T-helper 22 cell (primary cell): ENCODE results near the gene RPL11.
"Not testable (repeated sequence)": the region's sequence is repeated elsewhere in the genome, so short reads cannot be mapped to it uniquely, and the experiment has no call there.

Source experiments
- DNase-seq: peaks from one replicate; pipeline ENCODE4 v3.0.0-alpha.2; 2020; ENCODE audit warnings: low read depth

RPL11 gene

GRCh38 chr1:23685197-23685596 lies 6.4 kb upstream of the RPL11 start:
- DNase-seq = not testable (repeated sequence)

DNA sequence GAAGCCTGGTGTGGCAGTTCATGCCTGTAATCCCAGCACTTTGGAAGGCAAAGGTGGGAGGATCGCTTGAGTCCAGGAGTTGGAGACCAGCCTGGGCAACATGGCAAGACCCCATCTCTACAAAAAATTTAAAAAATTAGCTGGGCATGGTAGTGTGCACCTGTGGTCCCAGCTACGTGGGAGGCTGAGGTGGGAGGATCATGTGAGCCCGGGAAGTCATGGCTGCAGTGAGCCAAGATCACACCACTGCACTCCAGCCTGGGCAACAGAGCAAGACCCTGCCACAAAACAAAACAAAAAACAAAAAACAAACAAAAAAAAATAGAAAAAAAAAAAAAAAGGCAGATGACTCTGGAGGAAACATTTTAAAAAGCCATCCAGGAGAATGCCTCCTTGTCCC lies 3.9 kb upstream of the RPL11 start:
- not testable (repeated sequence) for DNase-seq

- DNase-seq = not testable (repeated sequence)
These were observed 3.3 kb upstream of the RPL11 start for GRCh38 chr1:23688281-23688680.

DNA sequence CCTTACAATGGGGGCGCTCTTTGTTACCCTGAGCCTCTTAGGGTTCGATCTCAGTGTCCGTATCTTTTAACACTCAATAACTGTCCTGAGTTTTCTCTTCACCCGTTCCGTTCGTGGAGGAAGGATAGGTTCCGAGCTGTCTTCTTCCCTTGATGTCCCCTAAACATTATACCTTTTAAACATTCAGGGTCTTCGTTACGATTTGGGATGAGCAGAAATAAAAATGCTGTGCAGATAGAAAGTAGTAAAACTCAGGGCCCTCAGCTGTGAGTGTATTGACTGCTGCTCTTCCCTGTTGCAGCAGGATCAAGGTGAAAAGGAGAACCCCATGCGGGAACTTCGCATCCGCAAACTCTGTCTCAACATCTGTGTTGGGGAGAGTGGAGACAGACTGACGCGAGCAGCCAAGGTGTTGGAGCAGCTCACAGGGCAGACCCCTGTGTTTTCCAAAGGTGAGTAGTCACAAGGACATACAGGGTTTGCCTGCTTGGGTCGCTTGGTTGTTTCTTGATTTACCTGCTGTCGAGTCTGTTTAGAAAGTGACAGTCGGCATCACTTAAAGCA lies 784 bp downstream of the RPL11 start:
- DNase-seq = no peak

- DNase-seq = no peak
These were observed 2.0 kb downstream of the RPL11 start for GRCh38 chr1:23693599-23693998.

DNA sequence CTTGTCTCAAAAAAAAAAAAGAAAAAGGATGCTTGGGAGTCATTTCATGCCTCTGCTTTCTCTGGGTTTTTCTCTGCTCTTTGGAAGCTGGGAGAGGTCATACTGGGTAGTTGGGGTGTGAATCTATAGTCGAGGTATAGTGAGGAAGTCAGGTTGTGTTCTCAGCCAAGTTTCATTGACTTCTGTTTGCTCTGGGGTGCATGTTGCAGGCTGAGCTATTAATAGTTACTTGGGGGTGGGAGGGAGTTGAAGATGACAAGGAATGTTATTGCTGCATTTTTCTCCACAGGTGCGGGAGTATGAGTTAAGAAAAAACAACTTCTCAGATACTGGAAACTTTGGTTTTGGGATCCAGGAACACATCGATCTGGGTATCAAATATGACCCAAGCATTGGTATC lies 2.8 kb downstream of the RPL11 start:
- no peak for DNase-seq

- no peak for DNase-seq
These were observed 4.1 kb downstream of the RPL11 start for GRCh38 chr1:23695667-23696066.

GRCh38 chr1:23696335-23696989 lies 4.9 kb downstream of the RPL11 start:
- DNase-seq = no peak

GRCh38 chr1:23698466-23698865 lies 6.9 kb downstream of the RPL11 start:
- DNase-seq = no peak

- DNase-seq = no peak
These were observed 7.9 kb downstream of the RPL11 start for GRCh38 chr1:23699280-23700179.

DNA sequence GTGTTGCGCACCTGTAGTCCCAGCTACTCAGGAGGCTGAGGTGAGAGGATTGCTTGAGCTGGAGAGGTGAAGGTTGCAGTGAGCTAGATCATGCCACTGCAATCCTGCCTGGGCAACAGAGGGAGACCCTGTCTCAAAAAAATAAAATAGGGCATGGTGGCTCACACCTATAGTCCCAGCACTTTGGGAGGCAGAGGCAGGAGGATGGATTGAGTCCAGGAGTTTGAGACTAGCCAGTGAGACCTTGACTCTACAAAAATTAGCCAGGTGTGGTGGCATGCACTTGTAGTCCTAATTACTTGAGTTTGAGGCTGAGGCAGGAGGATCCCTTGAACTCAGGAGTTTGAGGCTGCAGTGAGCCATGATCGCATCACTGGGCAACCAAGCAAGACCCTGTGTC lies 9.7 kb downstream of the RPL11 start:
- no peak for DNase-seq

DNA sequence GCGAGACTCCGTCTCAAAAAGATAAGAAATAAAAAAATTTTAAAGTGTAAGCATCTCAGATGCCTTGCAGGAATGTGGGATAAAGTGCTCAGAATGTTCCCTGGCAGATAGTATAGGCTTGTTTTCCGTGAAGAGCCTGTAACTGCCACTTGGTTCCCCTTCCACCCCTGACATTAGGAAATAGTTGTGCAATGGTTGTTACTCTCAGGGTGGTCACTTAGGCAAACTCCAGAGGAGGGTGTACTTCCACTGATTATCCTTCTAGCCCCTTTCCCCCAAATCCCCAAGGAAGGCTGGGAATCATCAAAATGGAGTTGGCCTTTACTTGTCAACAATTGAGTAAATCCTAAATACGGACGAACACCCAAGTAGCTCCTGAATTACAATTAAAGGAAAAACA lies 10.4 kb downstream of the RPL11 start:
- DNase-seq = no peak

DNA sequence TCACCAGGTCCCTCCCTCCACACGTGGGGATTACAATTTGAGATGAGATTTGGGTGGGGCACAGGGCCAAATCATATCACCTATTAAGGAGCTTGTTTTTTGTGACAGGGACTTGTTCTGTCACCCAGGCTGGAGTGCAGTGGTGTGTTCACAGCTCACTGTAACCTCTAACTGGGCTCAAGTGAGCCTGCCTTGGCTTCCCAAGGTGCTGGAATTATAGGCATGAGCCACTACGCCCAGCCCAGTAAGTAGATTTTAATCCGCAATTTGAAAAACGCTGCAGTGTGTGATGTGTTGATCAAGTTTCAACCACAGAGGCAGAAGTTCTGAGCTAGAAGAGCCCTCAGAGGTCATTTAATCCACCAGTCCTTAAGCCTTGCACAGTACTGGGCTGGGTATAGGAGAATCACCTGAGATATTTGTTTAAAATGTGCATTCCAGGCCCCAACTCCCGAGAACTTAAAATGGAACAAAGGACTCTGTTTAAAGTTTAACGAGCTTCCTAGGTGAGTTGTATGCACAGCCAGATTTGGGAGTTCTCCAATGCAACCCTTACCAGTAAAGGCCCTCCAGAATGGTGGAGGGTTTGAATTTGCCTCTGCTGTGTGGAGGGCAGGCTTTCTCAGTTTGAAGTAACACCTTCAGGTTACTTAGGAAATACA lies 13.4 kb downstream of the RPL11 start:
- DNase-seq = no peak

- no peak for DNase-seq
These were observed 17.6 kb downstream of the RPL11 start for GRCh38 chr1:23709229-23709628.

DNA sequence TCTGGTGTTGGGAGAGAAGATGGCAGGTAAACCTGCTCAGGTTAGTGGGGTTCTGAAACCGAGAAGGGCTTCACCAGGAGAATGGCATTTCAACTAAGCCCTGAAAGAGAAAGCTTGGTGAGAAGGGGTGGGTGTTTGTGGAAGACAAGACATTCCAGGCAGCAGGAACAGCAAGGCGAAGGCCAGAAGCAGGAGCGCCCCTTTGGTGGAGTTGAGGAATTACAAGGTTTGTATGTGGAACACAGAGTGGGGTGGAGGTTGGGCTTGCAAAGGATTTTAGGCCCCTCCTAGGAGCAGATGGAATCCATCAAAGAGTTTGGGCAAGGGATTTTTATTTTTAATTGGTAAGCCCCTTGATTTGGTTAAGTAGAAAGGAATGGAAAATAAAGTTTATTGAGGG lies 26.9 kb downstream of the RPL11 start:
- DNase-seq = no peak

GRCh38 chr1:23719162-23719820 lies 27.7 kb downstream of the RPL11 start:
- no peak for DNase-seq

DNA sequence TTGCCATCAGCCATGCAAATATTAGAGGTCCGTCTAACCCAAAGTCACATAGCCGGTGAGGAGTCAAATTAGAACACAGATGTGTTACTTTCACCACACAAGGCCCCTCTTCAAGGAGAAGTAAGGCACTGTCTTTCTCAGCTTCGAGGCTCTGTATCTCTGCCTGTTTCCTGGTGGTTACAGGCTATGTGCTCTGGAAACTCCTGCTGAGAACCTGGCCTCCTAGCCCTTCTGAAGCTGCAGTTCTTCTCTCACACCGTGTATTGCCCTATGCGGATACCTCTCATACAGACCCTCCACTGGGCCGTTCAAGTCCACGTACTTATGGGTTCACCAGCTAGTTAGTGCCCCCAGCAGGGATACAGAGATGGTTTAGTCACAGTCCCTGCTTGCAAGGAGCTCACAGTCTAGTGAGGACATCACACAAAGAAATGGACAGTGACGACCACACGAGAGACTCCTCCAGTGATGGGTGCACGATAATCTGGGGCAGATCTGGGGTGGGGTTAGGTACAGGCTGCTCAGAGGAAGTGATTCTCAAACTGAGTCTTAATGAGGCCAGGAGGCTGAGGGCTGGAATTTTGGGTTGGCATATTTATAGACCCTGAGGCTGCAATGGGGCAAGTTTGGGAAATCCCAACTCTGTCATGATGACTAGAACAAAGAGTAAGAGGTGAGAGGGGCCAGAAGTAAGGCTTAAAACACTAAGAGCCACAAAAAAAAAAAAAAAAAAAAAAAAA lies 28.8 kb downstream of the RPL11 start:
- DNase-seq = no peak

- no peak for DNase-seq
These were observed 31.0 kb downstream of the RPL11 start for GRCh38 chr1:23722652-23723051.

DNA sequence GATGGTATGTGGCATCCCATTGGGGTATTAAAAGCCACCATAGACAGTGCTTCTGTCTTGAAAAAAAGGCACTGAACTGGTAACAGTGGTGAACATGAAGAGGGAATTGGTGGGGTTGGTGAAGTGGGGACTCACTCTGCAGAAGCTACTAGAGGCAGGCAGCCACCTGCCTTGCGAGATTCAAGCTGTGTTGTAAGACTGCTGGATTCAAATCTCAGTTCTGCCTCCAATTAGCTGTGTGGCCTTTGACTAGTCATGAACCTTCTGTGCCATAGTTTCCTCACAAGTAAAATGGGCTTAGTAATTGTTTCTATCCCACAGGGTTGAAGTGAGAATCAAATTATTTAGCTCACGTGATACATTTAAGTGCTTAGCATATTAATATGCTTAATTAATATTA lies 35.1 kb downstream of the RPL11 start:
- no peak for DNase-seq

- no peak for DNase-seq
These were observed 35.8 kb downstream of the RPL11 start for GRCh38 chr1:23727362-23727811.
